Measurements from ENCODE around the gene HDAC4.

DNA sequence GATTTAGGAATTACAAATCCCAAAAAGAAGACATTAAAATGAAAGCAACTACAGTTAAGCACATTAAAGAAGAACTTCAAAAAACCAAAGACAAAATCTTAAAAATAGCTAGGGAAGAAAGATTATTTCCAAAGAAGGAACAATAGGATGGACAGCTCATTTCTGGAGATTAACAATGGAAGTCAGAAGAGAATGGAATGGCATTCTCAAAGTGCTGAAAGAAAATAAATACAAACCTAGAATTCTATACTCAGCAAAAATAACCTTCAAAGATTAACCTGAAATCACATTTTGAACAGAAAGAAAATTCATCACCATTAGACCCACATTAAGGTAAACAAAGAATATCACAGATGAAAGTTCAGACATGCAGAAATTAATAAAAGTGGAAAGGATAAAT, 229.2 kb downstream of the HDAC4 start:
- no peak for TF ChIP-seq YY1 (IDR thresholded peaks at IDR 0.05; ENCODE audit: low read depth)
- TF ChIP-seq, protein P1, sequence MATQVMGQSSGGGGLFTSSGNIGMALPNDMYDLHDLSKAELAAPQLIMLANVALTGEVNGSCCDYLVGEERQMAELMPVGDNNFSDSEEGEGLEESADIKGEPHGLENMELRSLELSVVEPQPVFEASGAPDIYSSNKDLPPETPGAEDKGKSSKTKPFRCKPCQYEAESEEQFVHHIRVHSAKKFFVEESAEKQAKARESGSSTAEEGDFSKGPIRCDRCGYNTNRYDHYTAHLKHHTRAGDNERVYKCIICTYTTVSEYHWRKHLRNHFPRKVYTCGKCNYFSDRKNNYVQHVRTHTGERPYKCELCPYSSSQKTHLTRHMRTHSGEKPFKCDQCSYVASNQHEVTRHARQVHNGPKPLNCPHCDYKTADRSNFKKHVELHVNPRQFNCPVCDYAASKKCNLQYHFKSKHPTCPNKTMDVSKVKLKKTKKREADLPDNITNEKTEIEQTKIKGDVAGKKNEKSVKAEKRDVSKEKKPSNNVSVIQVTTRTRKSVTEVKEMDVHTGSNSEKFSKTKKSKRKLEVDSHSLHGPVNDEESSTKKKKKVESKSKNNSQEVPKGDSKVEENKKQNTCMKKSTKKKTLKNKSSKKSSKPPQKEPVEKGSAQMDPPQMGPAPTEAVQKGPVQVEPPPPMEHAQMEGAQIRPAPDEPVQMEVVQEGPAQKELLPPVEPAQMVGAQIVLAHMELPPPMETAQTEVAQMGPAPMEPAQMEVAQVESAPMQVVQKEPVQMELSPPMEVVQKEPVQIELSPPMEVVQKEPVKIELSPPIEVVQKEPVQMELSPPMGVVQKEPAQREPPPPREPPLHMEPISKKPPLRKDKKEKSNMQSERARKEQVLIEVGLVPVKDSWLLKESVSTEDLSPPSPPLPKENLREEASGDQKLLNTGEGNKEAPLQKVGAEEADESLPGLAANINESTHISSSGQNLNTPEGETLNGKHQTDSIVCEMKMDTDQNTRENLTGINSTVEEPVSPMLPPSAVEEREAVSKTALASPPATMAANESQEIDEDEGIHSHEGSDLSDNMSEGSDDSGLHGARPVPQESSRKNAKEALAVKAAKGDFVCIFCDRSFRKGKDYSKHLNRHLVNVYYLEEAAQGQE (IDR thresholded peaks at IDR 0.05; ENCODE audit: low read depth) = no peak
- TF ChIP-seq, protein P2, sequence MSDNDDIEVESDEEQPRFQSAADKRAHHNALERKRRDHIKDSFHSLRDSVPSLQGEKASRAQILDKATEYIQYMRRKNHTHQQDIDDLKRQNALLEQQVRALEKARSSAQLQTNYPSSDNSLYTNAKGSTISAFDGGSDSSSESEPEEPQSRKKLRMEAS (IDR thresholded peaks at IDR 0.05) = no peak
- no peak for TF ChIP-seq EP300 (IDR thresholded peaks at IDR 0.05; ENCODE audit: borderline replicate concordance)
- TF ChIP-seq TEAD4 (IDR thresholded peaks at IDR 0.05) = no peak
- no peak for TF ChIP-seq CREB1 (IDR thresholded peaks at IDR 0.05; ENCODE audit: low read depth)
- no peak for TF ChIP-seq TCF12 (IDR thresholded peaks at IDR 0.05; ENCODE audit: low read depth)
- TF ChIP-seq RAD21 (IDR thresholded peaks at IDR 0.05; ENCODE audit: low read depth) = no peak
- no peak for TF ChIP-seq EGR1 (IDR thresholded peaks at IDR 0.05)
- TF ChIP-seq ZBTB7A (IDR thresholded peaks at IDR 0.05; ENCODE audit: low read depth) = no peak
- no peak for TF ChIP-seq TAF1 (IDR thresholded peaks at IDR 0.05; ENCODE audit: low read depth)
- TF ChIP-seq, protein P3, sequence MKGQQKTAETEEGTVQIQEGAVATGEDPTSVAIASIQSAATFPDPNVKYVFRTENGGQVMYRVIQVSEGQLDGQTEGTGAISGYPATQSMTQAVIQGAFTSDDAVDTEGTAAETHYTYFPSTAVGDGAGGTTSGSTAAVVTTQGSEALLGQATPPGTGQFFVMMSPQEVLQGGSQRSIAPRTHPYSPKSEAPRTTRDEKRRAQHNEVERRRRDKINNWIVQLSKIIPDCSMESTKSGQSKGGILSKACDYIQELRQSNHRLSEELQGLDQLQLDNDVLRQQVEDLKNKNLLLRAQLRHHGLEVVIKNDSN (IDR thresholded peaks at IDR 0.05) = no peak
- no peak for TF ChIP-seq CEBPB (IDR thresholded peaks at IDR 0.05)
- no peak for TF ChIP-seq FOXM1 (IDR thresholded peaks at IDR 0.05; ENCODE audit: borderline replicate concordance, low read depth)

All from Ishikawa (cell line).